ENCODE results near the gene TMEM132C. TPM values are rescaled to one million over a fixed set of nuclear protein-coding genes. Genes with fewer than 3 reads are reported as not detected.

TMEM132C gene
- total and polyA plus RNA-seq, 2 of the 8 experiments (the other 6 are each of a cell fraction or from before 2014, with no cell fraction given): 0.23 to 0.76 TPM

DNA sequence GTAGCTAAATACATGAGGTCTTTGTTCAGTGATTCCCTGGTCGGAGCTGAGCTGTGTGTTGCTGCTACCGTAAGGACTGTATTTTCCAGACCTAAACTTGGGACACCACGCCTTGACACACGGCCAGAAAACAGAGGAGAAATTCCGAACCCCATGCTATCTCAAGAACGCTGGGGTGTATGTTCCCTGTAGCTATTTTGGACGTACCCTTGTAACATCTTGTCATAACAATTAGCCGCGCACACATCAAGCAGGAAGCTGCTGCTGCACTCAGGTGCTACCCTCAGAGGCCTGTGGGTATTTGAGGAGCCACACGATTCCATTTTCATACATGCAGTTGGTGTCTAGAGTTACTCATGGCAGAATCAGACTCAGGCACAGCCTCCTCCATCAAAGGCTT lies 255.0 kb downstream of the TMEM132C start (continued):
- TF ChIP-seq JUN (IDR thresholded peaks at IDR 0.05; ENCODE audit: low read depth, low read length): no peak
